ENCODE measurements around the gene CAPN5.

DNA sequence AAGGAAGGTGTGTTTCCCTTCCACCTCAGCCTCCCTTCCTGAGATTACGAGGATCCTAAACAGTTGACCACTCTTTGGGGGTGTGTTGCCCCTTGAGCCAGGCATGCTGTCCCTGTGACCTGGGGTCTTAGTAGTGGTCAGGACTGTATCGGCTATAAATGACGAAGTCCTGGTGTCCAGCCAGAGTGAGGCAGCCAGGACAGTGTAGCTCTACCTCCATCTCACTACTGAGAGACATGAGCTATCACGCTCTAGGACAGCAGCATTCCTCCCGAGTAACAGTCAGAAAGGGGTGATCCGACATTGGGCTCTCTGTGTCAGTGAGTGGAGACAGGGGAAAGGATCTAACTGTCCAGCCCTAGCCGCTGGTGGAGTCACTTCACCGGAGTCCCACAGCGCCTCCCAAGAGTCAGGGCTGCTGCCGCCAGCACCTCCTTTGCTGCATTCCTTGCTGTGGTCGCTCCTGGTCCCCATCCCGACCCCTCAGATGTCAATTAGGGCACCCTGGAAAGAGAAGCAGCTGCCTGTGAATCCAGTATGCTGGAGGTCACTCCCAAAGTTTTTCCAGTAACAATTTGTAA is 35.8 kb upstream of the CAPN5 start:
- TF ChIP-seq, protein P1, sequence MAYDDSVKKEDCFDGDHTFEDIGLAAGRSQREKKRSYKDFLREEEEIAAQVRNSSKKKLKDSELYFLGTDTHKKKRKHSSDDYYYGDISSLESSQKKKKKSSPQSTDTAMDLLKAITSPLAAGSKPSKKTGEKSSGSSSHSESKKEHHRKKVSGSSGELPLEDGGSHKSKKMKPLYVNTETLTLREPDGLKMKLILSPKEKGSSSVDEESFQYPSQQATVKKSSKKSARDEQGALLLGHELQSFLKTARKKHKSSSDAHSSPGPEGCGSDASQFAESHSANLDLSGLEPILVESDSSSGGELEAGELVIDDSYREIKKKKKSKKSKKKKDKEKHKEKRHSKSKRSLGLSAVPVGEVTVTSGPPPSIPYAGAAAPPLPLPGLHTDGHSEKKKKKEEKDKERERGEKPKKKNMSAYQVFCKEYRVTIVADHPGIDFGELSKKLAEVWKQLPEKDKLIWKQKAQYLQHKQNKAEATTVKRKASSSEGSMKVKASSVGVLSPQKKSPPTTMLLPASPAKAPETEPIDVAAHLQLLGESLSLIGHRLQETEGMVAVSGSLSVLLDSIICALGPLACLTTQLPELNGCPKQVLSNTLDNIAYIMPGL (CRISPR knock-in tag; IDR thresholded peaks at IDR 0.05; ENCODE audit: borderline replicate concordance), result no peak
- TF ChIP-seq, protein P2, sequence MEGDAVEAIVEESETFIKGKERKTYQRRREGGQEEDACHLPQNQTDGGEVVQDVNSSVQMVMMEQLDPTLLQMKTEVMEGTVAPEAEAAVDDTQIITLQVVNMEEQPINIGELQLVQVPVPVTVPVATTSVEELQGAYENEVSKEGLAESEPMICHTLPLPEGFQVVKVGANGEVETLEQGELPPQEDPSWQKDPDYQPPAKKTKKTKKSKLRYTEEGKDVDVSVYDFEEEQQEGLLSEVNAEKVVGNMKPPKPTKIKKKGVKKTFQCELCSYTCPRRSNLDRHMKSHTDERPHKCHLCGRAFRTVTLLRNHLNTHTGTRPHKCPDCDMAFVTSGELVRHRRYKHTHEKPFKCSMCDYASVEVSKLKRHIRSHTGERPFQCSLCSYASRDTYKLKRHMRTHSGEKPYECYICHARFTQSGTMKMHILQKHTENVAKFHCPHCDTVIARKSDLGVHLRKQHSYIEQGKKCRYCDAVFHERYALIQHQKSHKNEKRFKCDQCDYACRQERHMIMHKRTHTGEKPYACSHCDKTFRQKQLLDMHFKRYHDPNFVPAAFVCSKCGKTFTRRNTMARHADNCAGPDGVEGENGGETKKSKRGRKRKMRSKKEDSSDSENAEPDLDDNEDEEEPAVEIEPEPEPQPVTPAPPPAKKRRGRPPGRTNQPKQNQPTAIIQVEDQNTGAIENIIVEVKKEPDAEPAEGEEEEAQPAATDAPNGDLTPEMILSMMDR (IDR thresholded peaks at IDR 0.05), result no peak
